ENCODE results near the gene ZNF277.

Gene ZNF277

DNA sequence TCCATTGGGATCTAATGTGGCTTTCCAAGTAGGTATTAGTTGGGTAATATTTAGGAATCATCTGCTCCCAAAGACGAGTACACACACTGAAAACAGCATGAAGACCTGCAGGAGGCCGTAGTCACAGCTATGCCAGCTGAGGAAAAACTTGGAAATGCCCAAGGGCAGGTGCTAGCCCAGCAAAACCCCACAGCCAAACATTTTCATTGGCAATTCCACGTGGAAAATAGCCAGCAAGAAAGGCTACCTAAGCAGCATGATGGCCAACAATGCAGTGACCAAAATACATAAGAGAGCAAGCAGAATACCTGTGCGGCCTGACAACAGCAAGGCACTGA lies 33.0 kb upstream of the ZNF277 start:
- TF ChIP-seq CREB1 (IDR thresholded peaks at IDR 0.05; ENCODE audit: low read depth): no peak
- TF ChIP-seq FOXM1 (IDR thresholded peaks at IDR 0.05; ENCODE audit: borderline replicate concordance, low read depth): no peak
- TF ChIP-seq TEAD4 (IDR thresholded peaks at IDR 0.05): no peak
- no peak for TF ChIP-seq NFIC (IDR thresholded peaks at IDR 0.05)
- TF ChIP-seq TCF12 (IDR thresholded peaks at IDR 0.05; ENCODE audit: low read depth): no peak
- TF ChIP-seq MAX (IDR thresholded peaks at IDR 0.05): no peak
- TF ChIP-seq EP300 (IDR thresholded peaks at IDR 0.05; ENCODE audit: borderline replicate concordance): no peak
- TF ChIP-seq YY1 (IDR thresholded peaks at IDR 0.05; ENCODE audit: low read depth): no peak
- TF ChIP-seq, protein P1, sequence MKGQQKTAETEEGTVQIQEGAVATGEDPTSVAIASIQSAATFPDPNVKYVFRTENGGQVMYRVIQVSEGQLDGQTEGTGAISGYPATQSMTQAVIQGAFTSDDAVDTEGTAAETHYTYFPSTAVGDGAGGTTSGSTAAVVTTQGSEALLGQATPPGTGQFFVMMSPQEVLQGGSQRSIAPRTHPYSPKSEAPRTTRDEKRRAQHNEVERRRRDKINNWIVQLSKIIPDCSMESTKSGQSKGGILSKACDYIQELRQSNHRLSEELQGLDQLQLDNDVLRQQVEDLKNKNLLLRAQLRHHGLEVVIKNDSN (IDR thresholded peaks at IDR 0.05): no peak
- no peak for TF ChIP-seq RAD21 (IDR thresholded peaks at IDR 0.05; ENCODE audit: low read depth)
- TF ChIP-seq ZBTB7A (IDR thresholded peaks at IDR 0.05; ENCODE audit: low read depth): no peak
- TF ChIP-seq EGR1 (IDR thresholded peaks at IDR 0.05): no peak
- no peak for TF ChIP-seq TAF1 (IDR thresholded peaks at IDR 0.05; ENCODE audit: low read depth)
- no peak for TF ChIP-seq CEBPB (IDR thresholded peaks at IDR 0.05)
- TF ChIP-seq, protein P2, sequence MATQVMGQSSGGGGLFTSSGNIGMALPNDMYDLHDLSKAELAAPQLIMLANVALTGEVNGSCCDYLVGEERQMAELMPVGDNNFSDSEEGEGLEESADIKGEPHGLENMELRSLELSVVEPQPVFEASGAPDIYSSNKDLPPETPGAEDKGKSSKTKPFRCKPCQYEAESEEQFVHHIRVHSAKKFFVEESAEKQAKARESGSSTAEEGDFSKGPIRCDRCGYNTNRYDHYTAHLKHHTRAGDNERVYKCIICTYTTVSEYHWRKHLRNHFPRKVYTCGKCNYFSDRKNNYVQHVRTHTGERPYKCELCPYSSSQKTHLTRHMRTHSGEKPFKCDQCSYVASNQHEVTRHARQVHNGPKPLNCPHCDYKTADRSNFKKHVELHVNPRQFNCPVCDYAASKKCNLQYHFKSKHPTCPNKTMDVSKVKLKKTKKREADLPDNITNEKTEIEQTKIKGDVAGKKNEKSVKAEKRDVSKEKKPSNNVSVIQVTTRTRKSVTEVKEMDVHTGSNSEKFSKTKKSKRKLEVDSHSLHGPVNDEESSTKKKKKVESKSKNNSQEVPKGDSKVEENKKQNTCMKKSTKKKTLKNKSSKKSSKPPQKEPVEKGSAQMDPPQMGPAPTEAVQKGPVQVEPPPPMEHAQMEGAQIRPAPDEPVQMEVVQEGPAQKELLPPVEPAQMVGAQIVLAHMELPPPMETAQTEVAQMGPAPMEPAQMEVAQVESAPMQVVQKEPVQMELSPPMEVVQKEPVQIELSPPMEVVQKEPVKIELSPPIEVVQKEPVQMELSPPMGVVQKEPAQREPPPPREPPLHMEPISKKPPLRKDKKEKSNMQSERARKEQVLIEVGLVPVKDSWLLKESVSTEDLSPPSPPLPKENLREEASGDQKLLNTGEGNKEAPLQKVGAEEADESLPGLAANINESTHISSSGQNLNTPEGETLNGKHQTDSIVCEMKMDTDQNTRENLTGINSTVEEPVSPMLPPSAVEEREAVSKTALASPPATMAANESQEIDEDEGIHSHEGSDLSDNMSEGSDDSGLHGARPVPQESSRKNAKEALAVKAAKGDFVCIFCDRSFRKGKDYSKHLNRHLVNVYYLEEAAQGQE (IDR thresholded peaks at IDR 0.05; ENCODE audit: low read depth): no peak

DNA sequence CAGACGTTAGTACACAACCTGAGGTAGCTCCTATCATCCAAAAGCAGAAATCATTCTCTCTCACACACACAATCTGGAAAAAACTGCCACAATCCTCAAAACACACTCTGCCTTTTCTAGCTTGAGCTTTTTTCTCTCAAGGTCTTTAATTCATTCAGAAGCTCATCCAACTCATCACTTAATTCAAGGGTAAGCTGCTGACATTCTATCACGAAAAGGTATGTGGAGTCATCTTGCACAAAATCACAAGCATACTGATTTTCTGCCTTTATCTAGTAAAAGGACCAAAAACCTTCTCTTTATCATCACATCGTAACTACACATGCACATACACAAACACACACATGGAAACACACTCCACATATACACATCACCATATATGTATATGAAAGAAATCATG lies 32.3 kb upstream of the ZNF277 start:
- TF ChIP-seq EGR1 (IDR thresholded peaks at IDR 0.05) (no peak), NFIC (IDR thresholded peaks at IDR 0.05) (no peak), MAX (IDR thresholded peaks at IDR 0.05) (no peak), TEAD4 (IDR thresholded peaks at IDR 0.05) (no peak), RAD21 (IDR thresholded peaks at IDR 0.05; ENCODE audit: low read depth) (no peak), CREB1 (IDR thresholded peaks at IDR 0.05; ENCODE audit: low read depth) (no peak), CEBPB (IDR thresholded peaks at IDR 0.05) (no peak), YY1 (IDR thresholded peaks at IDR 0.05; ENCODE audit: low read depth) (no peak), FOXM1 (IDR thresholded peaks at IDR 0.05; ENCODE audit: borderline replicate concordance, low read depth) (no peak)
- TF ChIP-seq, protein P2 (IDR thresholded peaks at IDR 0.05; ENCODE audit: low read depth): no peak

- TF ChIP-seq NFIC (IDR thresholded peaks at IDR 0.05) (no peak), CEBPB (IDR thresholded peaks at IDR 0.05) (no peak), RAD21 (IDR thresholded peaks at IDR 0.05; ENCODE audit: low read depth) (no peak), TEAD4 (IDR thresholded peaks at IDR 0.05) (no peak), MAX (IDR thresholded peaks at IDR 0.05) (no peak), YY1 (IDR thresholded peaks at IDR 0.05; ENCODE audit: low read depth) (no peak), CREB1 (IDR thresholded peaks at IDR 0.05; ENCODE audit: low read depth) (no peak), TAF1 (IDR thresholded peaks at IDR 0.05; ENCODE audit: low read depth) (no peak), EP300 (IDR thresholded peaks at IDR 0.05; ENCODE audit: borderline replicate concordance) (no peak), FOXM1 (IDR thresholded peaks at IDR 0.05; ENCODE audit: borderline replicate concordance, low read depth) (no peak), ZBTB7A (IDR thresholded peaks at IDR 0.05; ENCODE audit: low read depth) (no peak), EGR1 (IDR thresholded peaks at IDR 0.05) (no peak)
- TF ChIP-seq, protein P2 (IDR thresholded peaks at IDR 0.05; ENCODE audit: low read depth): no peak
- TF ChIP-seq, protein P1 (IDR thresholded peaks at IDR 0.05): no peak
Measured at GRCh38 chr7:112176241-112176640, 30.3 kb upstream of the ZNF277 start.

DNA sequence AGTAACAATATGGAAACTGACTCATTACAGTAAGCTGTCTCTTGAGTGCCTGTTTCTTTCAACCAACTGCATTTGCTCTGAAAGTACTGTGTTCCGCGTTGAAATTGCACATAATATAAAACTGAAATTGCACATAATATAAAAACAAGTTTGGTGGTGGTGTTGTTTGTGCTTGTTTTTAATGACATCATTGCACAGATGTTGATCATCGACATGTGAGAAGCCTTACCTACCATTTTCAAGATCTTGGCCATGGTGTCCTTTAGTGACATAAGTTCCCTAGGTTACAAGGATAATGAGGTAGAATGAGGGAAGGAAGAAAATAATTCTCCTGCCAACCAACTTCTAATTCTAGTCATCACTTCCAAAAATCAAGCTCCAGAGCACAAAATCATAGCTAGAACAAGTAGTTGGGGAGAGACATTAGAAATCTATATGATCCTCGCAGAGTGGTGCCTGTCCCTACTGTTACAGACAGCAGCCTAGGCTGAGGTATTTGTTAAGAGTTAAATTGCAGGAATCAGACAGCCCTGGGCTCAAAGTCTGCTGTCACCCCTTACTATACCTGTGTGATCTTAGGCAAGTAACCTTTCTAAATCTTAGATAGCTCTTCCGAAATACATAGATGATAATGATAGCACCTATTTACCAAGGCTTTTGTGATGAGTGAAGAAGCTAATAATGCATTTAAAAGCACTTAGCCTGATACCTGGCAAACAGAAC lies 29.6 kb upstream of the ZNF277 start:
- TF ChIP-seq, protein P2 (IDR thresholded peaks at IDR 0.05; ENCODE audit: low read depth): no peak
- no peak for TF ChIP-seq NFIC (IDR thresholded peaks at IDR 0.05)
- TF ChIP-seq RAD21 (IDR thresholded peaks at IDR 0.05; ENCODE audit: low read depth): no peak
- TF ChIP-seq MAX (IDR thresholded peaks at IDR 0.05): no peak
